Measurements from ENCODE around the gene RPGRIP1L.

RPGRIP1L gene

DNA sequence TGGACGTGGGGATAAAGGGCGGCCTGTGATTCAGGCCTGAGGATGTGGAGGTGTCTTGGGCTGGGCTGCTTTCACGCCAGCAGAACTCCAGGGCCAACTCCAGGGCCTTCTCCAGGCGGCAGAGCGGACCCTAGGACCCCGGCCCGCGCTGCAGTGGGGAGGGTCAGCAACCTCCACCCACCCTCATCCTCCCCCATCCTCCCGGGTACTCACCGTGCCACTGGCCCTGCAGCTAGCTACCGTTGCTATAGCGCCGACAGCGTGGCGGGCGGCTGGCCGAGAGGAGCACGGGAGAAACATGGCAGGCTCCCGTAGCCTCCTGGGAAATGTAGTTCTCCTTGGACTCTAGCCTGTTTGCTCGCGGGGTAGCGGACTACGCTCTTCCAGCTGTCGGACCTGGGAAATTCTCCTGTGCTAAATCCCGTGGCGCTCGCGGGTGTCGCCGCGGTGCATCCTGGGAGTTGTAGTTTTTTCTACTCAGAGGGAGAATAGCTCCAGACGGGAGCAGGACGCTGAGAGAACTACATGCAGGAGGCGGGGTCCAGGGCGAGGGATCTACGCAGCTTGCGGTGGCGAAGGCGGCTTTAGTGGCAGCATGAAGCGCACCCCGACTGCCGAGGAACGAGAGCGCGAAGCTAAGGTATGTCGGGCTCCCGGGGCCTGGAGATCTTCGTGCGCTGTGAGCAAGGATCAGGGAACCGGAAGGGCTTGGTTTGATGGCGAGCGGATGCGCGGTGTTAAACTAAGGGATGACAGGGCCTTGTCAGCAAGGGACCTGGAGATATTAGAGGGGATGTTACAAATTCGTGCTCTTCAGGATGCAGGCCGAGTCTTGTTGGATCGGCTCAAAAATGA, at the start of gene RPGRIP1L, which contains the start of gene FTO:
Gene RPGRIP1L (minus strand): TSS at position 270 of the 855 bp plus-strand sequence. CDS start 3,136 bp downstream, outside the sequence.
Gene FTO (plus strand): TSS at position 567 of the 855 bp plus-strand sequence.
- peak; percentile 98 for DNase-seq

DNA sequence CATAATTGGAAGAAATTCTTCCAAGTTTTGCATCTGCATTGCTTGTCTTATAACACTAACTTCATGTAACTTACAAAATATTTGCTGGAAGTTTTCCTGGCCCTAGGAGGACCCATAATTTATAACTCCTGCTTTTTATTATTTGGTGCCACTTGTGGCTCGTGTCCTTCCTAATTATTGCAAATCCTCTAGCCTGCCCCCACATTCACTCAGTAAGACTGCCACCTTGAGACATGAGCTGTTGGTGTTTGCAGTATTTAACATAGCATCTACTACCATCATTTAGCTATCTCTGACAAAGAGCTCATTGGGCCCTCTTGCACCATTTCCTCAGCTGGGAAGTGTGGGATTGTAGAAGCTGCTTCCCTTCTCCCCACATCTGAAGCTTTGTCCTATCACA, 49.8 kb upstream of the RPGRIP1L start:
- no peak for DNase-seq

DNA sequence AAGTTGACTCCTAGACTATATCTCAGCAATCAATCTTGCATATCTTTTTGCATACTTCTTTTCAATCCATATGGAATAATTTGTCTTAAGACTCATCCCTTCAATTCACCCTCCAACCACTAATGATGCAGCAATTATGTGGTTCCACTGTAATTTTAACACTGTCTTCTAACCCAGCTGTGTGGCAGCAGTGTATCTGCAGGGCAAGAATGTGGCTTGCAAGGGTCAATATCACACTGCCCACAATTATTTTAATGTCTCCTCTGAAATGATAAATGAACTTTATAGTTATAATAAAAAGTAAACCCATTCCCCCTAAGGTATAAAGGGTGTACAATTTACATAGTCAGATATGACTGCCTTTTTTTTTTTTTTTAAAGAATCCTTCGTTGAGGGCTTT, 48.9 kb upstream of the RPGRIP1L start:
- no peak for DNase-seq

DNA sequence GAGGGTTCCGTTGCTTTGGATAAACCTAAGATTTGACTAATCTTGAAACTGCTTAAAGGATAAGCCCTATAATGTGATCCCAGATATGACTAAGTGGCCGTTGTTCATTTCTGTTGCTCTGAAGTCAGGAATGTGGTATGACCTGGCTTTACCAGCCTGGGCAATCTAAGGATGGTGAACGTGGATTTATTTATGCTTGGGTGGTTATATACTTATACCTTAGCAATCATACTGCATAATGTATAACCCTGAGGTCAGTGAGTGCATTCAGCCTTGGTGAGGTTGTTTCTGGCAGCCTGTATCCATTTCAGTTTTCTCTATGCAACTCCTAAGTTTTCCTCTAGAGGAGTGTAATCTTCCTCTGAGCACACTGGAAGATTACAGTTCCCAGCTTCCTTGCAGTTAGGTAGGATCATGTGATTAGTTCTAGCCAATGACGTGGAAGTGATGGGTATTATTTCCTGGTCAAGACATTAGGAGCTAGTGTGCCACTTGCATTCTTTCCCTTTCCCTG, 42.2 kb upstream of the RPGRIP1L start:
- no peak for DNase-seq

DNA sequence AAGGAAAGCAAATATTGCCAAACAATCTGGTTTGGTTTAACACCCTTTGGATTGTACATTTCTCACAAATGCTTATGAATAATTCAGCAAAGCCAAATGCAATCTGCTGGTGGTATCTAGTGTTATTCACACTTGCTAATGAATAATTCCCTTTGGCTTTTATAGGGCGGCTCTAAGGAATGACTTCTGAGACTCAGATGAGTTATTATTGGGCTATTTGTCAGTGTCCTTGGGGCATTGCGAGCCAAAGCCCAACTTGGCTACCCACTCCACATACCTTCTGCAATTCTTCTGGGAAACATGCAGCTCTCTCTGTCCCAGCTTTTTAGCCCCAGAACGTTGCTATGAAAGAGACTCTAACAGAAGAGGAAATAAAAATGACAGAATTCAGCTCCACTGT, 41.4 kb upstream of the RPGRIP1L start:
- no peak for DNase-seq

DNA sequence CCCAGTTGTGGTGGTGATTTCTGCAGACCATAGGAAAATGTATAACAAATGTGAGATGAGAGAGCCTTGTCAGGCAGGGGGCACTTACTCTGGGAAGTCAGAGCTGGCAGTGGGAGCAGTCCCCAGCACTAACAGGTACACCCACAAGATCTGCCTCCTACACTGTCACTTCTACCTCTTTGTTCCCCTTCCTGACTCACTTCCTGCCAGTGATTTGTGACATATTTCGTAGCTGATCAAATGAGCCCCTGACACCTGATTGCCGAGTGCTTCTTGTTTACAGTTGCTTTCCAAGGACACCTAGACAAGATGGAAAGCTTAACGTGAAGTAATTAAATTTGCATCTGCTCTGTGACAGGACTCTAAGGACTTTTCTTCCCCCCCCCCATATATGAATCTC, 40.8 kb upstream of the RPGRIP1L start:
- no peak for DNase-seq

DNA sequence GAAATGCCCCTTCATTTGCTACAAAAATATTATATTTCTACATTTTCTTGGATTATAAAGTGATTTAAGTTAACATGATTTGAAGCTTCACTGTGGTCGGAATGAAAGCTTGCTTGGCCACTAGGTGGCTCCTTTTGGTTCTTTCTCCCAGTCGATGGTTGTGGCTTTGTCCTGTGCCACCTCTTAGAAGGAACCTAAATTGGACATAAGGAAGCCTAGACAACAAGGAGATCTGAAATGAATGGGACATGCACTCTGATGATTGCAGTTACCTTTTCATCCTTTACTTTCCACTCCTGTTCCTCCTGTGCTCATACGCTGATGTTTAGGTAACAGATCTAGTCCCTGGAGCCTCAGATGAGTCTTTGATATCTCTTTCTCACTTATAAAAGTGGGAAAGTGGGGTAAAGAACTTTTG, 39.5 kb upstream of the RPGRIP1L start:
- DNase-seq = no peak

DNA sequence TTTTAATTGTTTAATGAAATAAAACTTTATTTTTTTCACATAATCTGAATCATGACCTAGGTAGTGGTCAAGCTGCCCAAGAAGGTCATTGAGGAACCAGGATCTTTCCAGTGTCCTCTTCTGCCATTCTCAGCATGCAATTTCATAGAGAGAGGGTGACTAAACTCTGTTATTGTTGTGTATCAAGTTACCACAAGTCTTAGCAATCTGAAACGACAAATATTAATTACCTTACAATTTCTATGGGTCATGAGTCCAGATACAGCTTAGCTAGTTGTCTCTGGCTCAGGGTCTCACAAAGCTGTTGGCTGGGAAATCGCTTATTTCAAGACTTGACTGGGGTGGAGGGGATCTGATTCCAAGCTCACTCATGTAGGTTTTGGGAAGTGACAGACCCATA, 37.9 kb upstream of the RPGRIP1L start:
- DNase-seq = no peak

DNA sequence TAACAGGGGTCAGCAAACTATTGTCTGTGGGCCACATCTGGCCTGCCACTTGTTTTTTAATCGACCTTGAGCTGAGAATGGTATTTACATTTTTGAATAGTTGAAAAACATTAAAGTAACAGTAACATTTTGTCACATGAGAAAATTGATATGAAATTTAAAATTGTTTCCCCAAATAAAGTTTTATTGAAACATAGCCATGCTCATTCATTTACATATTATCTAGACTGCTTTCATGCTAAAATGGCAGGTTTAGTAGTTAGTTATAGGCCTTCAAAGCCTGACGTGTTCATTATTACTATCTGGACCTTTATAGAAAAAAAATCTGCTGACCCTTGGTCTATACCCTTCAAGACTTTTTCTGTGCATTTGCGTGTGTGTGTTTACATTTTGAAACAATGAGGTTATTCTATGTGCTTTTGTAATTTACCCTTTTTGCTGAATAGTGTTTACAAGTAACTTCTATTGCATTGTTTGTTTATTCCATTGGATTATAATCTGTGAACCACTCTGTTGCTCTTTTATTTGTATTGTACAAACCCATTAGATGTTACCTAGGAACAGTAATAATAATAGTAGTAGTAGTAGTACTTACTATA, 37.4 kb upstream of the RPGRIP1L start:
- DNase-seq = no peak

DNA sequence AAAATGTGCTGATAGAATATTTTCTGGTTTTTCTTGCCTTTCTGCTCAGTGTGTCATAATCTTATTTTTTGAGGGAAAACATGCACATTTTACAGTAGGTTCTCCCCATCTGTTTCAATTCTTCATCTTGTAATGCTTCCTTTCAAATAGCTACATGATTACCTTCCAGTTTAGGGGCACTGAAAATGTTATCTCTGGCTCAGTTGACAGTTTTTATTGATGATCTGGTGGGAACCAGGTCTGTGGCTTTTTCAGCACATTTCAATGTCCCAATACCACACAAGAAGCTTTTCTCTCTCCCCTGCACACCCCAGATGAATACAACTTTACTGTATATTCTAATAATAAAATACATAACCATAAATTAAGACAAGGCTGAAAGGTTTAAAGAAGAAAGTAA, 36.8 kb upstream of the RPGRIP1L start:
- no peak for DNase-seq

DNA sequence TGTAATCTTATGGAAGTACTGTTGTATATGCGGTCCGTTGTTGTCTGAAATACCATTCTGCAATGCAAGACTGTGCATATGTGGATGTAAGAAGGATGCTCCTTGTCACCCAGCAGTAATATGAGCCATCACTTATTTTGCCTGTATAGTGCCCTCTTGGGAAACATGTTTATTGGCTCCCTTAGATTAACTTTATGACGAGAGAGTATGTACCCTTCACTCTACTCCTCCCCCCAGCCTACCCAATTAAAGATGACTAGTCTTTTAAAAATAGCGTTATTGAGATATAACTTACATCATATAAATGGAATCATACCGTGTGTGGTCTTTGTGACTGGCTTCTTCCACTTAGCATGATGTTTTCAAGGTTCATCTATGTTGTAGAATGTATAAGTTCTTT, 33.9 kb upstream of the RPGRIP1L start:
- DNase-seq = no peak

DNA sequence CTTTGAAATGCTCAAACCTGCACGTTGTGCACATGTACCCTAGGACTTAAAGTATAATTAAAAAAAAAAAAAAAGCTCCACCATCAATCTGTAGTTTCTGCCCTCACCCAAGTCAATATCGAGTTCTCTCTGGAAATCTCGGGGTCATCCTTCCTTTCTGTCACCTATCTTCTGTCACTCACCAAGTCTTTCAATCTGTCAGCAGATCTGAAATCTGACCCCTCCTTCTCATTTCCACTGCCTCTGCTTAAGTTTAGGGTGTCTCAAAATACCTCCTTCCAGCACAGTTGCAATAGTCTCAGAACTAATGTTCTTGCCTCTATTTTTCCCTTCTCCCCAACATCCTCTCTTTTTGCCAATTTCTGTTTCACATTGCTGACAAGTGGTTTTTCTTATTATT, 32.6 kb upstream of the RPGRIP1L start:
- no peak for DNase-seq

DNA sequence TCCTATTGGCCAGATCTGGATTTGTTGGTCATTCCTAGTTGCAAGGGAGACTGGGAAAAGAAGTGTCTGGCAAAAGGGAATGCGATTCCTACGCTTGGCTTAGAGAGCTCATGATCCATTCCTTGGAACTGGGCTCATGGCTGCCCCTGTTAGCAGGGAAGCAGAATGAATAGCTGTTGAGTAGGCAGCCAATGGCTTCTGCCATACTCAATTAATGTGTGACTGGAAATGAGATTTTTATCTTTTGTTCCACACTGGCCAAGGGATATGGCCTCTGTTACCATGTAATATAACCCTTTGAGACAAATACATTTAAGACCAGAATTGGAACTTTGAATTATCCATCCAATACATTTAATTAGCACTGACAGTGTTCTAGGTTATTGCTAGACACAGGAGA, 31.2 kb upstream of the RPGRIP1L start:
- DNase-seq = no peak

DNA sequence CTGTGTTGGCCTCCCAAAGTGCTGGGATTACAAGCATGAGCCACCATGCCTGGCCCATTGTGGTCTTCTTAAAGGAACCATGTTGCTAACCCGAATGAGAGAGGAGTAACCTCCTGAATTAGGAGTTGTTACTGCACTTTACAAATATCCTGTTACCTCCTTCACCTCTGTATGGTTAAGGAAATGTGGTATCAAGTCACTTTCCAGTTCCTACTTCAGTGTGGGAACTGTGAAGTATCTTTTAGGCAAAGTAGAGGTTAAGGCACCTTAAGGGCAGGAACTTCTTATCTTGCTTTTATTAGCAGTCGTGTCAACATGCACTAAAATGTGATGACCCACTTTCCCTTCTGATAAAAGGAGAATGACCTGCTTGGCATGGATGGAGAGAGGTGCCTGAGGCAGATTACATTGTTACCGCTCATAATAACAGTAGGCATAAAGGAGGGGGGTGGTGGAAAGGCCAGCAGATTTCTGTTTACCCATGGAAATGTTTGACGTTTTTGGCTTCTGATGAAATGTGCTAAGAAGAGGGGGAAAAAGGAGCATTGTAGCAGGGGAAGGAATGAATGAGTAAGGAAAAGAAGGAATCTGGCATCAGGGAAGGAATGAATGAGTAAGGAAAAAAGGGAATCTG, 28.8 kb upstream of the RPGRIP1L start:
- no peak for DNase-seq

DNA sequence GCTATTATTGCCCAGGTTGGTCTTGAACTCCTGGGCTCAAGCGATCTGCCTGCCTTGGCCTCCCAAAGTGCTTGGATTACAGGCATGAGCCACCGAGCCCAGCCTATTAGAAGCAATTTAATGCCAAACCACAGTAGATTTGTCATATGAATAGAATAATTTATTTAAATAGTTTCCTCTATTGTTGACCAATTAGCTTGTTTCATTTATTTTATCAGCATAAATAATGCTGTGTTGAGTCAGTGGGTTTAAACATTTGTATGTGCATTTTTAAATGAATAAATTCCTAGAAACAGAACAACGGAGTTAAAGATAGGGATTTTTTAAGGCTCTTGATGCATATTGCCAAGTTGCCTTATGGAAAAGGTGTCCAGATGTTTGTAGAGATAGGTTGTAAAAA, 27.0 kb upstream of the RPGRIP1L start:
- no peak for DNase-seq

DNA sequence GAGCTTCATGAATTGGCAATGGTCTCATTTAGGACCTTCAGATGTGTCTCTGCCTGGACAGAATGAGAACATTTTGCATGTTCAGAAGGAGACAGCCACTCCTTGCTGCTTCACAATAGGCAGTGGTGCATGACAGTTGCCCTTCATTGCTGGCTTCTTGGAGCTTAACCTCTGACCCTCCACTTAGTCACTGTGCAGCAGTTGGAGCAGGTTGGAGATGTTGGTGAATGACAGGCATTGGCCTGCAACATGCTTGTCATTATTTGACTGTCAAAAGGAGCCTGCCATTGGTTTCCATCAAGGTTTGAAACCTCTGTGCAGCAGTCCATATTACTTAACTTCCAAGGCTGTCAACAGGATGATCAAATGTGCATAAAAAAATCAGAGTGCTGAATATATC, 23.0 kb upstream of the RPGRIP1L start:
- DNase-seq = no peak

DNA sequence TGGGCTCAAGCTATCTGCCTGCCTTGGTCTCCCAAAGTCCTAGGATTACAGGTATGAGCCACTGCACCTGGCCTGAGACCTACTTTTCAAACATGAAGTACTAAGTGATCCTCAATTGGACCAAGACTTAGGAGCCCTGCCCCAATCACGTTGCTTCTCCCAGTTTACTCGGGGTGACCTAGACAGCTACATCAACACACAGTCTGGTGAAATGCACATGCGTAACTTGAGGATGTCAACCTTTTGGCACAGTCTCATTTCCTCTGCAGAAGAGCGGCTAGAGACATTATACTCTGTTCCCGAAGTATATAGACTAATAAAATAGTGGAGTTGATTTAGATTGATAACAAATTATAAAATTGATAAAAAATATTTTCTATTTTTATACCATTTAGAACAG, 17.4 kb upstream of the RPGRIP1L start:
- no peak for DNase-seq

DNA sequence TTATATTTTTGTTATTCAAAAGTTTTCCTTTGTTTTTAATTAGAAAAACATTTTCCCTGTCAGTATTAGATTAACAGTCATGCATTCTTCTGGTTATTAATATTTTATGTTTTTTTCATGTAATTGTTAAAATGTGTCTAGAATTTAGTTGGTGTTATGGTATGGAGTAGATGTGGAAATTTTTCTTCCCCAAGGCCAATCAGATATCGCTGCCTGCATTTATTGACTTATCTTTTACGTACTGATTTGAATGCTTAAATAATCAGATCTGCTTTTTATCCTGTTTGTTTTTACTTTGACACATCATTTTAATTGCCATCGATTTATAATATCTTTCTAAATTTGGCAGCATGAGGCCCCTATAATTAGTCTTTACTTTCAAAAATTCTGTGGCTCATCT, 13.9 kb upstream of the RPGRIP1L start:
- DNase-seq = no peak

DNA sequence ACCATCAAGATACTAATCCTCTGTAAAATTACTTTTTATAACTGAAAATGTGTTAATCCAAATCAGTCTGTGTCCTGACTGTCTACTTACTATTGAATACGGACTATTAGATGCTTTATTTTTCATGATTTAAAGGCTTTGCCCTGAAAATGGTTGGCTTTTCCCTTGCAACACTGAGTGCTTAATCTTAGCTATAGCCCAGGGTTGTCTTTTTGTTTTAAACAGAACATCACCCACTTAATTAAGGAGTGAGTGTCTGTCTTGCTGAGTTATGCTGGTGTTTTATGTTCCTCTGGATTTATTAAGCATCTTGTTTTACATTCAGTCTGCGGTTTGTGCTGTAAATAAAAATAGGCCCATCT, 11.3 kb upstream of the RPGRIP1L start:
- no peak for DNase-seq

DNA sequence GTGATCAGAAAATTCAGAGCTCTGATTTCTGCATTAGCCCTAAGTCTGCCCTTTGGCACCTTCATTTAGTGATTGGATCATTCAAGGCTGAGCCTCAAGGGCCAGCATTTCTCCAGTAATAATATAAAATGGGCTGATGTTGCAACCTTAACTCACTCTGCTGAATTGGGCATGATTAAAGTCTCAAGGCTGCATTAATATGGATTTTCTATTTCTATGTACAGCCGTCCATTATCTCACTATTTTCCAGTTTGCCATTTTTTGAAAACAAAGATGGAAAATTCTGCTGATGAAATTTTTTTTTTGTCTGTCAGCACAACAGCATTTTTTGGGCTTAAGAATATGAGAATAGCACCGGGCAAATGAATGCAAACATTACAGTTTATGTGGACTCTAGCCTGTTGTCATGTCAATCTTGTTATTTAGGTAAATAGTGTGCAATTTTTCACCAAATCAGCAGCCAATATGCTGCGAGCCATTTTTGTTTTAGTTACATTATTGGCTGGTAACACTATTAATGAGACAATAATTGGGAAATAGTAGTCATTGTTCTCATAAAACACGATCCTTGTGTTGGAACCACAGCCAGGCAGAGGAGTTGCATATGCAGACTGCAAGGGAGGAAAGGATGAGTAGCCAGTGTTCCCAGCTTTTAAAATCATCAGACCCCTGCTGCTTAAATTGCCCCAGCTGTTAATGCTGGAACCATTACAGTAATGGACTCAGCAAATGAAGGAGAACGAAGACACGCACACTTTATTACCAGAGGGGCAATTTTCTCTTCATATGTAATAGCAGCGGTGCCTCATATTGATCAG, 10.8 kb upstream of the RPGRIP1L start:
- DNase-seq = peak; percentile 82

DNA sequence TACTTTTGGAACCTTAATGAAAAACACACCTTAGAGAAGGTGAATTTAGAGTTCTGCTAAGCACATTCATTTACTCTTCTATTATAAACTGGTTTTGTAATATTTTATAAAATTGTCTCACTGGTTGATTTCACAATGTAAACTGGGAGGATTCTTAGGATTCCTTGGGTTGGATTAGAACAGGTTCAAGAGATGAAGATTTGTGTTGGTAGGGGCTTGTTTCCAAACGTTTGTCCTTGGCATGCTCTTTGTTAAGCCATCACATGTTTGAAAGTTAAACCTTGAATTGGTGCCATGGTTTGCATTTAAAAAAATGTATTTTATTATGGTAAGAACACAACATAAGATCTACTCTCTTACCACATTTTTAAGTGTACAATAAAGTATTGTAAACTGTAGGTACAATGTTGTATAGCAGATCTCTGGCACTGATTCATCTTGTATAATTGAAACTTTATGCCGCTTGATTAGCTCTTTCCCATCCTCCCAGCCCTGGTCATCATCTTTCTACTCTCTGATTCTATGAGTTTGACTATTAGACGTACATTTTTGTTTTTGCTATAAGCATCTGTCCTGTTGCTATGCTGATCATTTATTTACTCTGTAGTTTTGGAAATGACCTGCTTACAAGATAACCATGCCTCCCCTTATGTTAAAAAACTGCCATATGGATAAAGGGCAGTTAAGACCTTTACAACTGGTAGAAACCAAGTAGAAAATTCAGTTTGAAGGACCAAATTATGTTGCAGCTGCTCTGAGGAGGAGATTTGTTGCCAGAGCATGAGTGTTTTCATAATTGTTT, 9.9 kb upstream of the RPGRIP1L start:
- DNase-seq = peak; percentile 37

DNA sequence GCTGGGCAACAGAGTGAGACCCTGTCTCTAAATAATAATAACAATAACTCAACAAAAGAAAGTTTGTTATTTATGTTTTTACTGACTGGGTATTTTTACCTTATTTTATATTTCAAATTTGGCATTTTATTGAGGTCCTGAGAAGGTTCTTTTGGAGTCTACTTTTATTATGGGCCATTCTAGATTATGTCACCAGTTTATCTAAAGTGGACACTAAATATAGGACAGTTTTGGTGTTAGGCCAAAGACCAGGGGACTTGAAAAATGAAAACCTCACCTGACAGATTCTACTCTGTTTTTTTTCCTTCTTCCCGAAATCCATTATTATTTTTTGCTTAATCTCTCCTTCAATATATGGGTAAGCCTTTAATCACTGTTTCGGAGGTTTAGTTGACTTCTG, 8.4 kb upstream of the RPGRIP1L start:
- DNase-seq = no peak
